ENCODE measurements around the gene PRMT1. TPM values are rescaled to one million over a fixed set of nuclear protein-coding genes. Genes with fewer than 3 reads are reported as not detected.
"Not testable (repeated sequence)": the region's sequence is repeated elsewhere in the genome, so short reads cannot be mapped to it uniquely, and the experiment has no call there.

The PRMT1 gene
- total RNA-seq, 1 experiment from 2014 or later = 536 TPM

- Histone ChIP-seq H3K27me3 (replicated peaks; ENCODE audit: insufficient read depth, low read depth, low read length, poor library complexity) (no peaks in the 10 kb centered on the region), H3K4me1 (ENCODE audit: insufficient read depth, low read length, poor library complexity, severe bottlenecking) (peaks cover 9% of the 10 kb centered on the region), H3K9me3 (ENCODE audit: low read depth, low read length, poor library complexity, severe bottlenecking) (no peaks in the 10 kb centered on the region), H3K36me3 (ENCODE audit: insufficient read depth, low read length, poor library complexity, severe bottlenecking) (peaks cover 5% of the 10 kb centered on the region), H3K4me3 (ENCODE audit: low read depth, low read length, poor library complexity, severe bottlenecking) (no peak overlapping the region), H3K27ac (ENCODE audit: low read depth, low read length, poor library complexity, severe bottlenecking) (no peak overlapping the region)
- ChIA-PET POLR2A (ENCODE audit: low non-redundant PET) (interaction anchor here (0.6 kb wide), 1 partner anchor 23 kb away, joined by 3 read pairs; no protein-coding TSS in a partner anchor), CTCF (no interaction called here)
- no peak for DNase-seq (ENCODE audit: low spot score)
- BruUV-seq (replicated peaks) = TSS peak; percentile 20
- intact Hi-C loops (cut with micrococcal nuclease; ENCODE audit: unreplicated experiment) = no loop called here
- TF ChIP-seq CTCF (conservative IDR thresholded peaks at IDR 0.05; ENCODE audit: low read depth, low read length) = no peak
- no peak for TF ChIP-seq EZH2 (IDR thresholded peaks at IDR 0.05; ENCODE audit: borderline replicate concordance, low read depth, low read length, poor library complexity, severe bottlenecking)
Observed at GRCh38 chr19:49631610-49632192, 45.4 kb upstream of the PRMT1 start.

DNA sequence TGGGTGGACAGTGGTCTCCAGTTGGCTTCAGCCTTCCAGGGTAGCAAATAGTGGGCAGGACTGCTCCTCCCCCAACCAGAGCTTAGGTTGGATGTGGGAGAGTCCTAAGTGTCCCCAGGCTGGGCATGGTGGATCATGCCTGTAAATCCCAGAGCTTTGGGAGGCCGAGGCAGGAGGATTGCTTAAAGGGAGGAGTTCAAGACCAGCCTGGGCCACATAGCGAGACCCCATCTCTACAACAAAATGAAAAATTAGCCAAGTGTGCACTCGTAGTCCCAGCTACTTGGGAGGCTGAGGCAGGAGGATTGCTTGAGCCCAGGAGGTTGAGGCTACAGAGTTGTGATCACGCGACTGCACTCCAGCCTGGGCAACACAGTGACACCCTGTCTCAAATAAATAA lies 44.5 kb upstream of the PRMT1 start:
- intact Hi-C loops (cut with micrococcal nuclease; ENCODE audit: unreplicated experiment) = no loop called here
- no TSS peak for BruUV-seq (replicated peaks)

DNA sequence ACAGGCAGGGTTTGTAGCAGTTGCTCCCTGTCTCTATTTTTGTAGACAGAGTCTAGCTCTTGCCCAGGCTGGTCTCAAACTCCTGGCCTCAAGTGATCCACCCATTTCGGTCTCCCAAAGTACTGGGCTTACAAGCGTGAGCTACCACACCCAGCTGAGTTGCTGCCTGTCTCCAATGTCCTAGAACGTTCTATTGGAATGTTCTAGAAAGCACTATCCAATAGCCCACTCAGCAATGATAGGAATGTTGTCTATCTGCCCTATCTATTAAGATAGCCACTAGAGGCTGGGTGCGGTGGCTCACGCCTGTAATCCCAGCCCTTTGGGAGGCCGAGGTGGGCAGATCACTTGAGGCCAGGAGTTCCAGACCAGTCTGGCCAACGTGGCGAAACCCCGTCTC lies 43.8 kb upstream of the PRMT1 start:
- H3K4me3 ChIP-seq (ENCODE audit: low read depth, low read length, poor library complexity, severe bottlenecking); H3K9me3 ChIP-seq (ENCODE audit: low read depth, low read length, poor library complexity, severe bottlenecking); CTCF ChIA-PET; H3K36me3 ChIP-seq (ENCODE audit: insufficient read depth, low read length, poor library complexity, severe bottlenecking); POLR2A ChIA-PET (ENCODE audit: low non-redundant PET); H3K27me3 ChIP-seq (replicated peaks; ENCODE audit: insufficient read depth, low read depth, low read length, poor library complexity); H3K27ac ChIP-seq (ENCODE audit: low read depth, low read length, poor library complexity, severe bottlenecking); intact Hi-C loops (cut with micrococcal nuclease; ENCODE audit: unreplicated experiment); BruUV-seq (replicated peaks); DNase-seq (ENCODE audit: low spot score): not testable (repeated sequence)
- peaks cover 17% of the 10 kb centered on the region for H3K4me1 ChIP-seq (ENCODE audit: insufficient read depth, low read length, poor library complexity, severe bottlenecking)

More for the DNA sequence above, 44.5 kb upstream of the PRMT1 start:
- DNase-seq (ENCODE audit: low spot score) = no peak
- POLR2A ChIA-PET (ENCODE audit: low non-redundant PET) = no interaction called here
- H3K36me3 ChIP-seq (ENCODE audit: insufficient read depth, low read length, poor library complexity, severe bottlenecking) = peaks cover 5% of the 10 kb centered on the region
- peaks cover 10% of the 10 kb centered on the region for H3K4me1 ChIP-seq (ENCODE audit: insufficient read depth, low read length, poor library complexity, severe bottlenecking)
- CTCF ChIA-PET = no interaction called here
- no peak overlapping the region for H3K4me3 ChIP-seq (ENCODE audit: low read depth, low read length, poor library complexity, severe bottlenecking)
- no peak overlapping the region for H3K27ac ChIP-seq (ENCODE audit: low read depth, low read length, poor library complexity, severe bottlenecking)
- TF ChIP-seq EZH2 (IDR thresholded peaks at IDR 0.05; ENCODE audit: borderline replicate concordance, low read depth, low read length, poor library complexity, severe bottlenecking) (no peak), CTCF (conservative IDR thresholded peaks at IDR 0.05; ENCODE audit: low read depth, low read length) (no peak)
- H3K27me3 ChIP-seq (replicated peaks; ENCODE audit: insufficient read depth, low read depth, low read length, poor library complexity) = no peaks in the 10 kb centered on the region
- H3K9me3 ChIP-seq (ENCODE audit: low read depth, low read length, poor library complexity, severe bottlenecking) = no peaks in the 10 kb centered on the region
